HG02981 (cell line): Measurements from ENCODE around the gene FBXL17.
A peak's percentile ranks its signal among the peaks of the same experiment; 100 is the strongest.
"Not testable (repeated sequence)": the region's sequence is repeated elsewhere in the genome, so short reads cannot be mapped to it uniquely, and the experiment has no call there.

Experiments
- ATAC-seq: cut with Tn5 transposase; IDR thresholded peaks from one replicate; pipeline ENCODE4 v1.9.1; 2021; ENCODE audit warnings: mild to moderate bottlenecking, moderate library complexity; ENCODE audit not compliant: unreplicated experiment

Gene FBXL17

GRCh38 chr5:108168915-108169314, 213.0 kb downstream of the FBXL17 start:
- no peak for ATAC-seq

- ATAC-seq: no peak
Observed at GRCh38 chr5:108167174-108167573, 214.7 kb downstream of the FBXL17 start.

- ATAC-seq: no peak
Observed at GRCh38 chr5:108164574-108164973, 217.3 kb downstream of the FBXL17 start.

GRCh38 chr5:108152854-108153253, 229.0 kb downstream of the FBXL17 start:
- ATAC-seq: not testable (repeated sequence)

GRCh38 chr5:108149369-108149768, 232.5 kb downstream of the FBXL17 start:
- ATAC-seq: no peak

- ATAC-seq: peak; percentile 88
Observed at GRCh38 chr5:108148715-108149139, 233.2 kb downstream of the FBXL17 start.

GRCh38 chr5:108146222-108146621, 235.7 kb downstream of the FBXL17 start:
- ATAC-seq: no peak

GRCh38 chr5:108145351-108145750, 236.5 kb downstream of the FBXL17 start:
- no peak for ATAC-seq

GRCh38 chr5:108144332-108144731, 237.6 kb downstream of the FBXL17 start:
- no peak for ATAC-seq

- no peak for ATAC-seq
Observed at GRCh38 chr5:108143581-108143980, 238.3 kb downstream of the FBXL17 start.

- ATAC-seq: no peak
Observed at GRCh38 chr5:108141676-108142075, 240.2 kb downstream of the FBXL17 start.

- no peak for ATAC-seq
Observed at GRCh38 chr5:108136493-108136892, 245.4 kb downstream of the FBXL17 start.

GRCh38 chr5:108129129-108129528, 252.8 kb downstream of the FBXL17 start:
- no peak for ATAC-seq

GRCh38 chr5:108125771-108126511, 256.0 kb downstream of the FBXL17 start:
- ATAC-seq: no peak

- no peak for ATAC-seq
Observed at GRCh38 chr5:108124596-108124995, 257.3 kb downstream of the FBXL17 start.

GRCh38 chr5:108122702-108123101, 259.2 kb downstream of the FBXL17 start:
- ATAC-seq: no peak

GRCh38 chr5:108118813-108119514, 262.9 kb downstream of the FBXL17 start:
- no peak for ATAC-seq

- no peak for ATAC-seq
Observed at GRCh38 chr5:108115673-108116072, 266.2 kb downstream of the FBXL17 start.

- no peak for ATAC-seq
Observed at GRCh38 chr5:108113950-108114349, 267.9 kb downstream of the FBXL17 start.

- no peak for ATAC-seq
Observed at GRCh38 chr5:108111736-108112135, 270.2 kb downstream of the FBXL17 start.

GRCh38 chr5:108109059-108109458, 272.8 kb downstream of the FBXL17 start:
- no peak for ATAC-seq

GRCh38 chr5:108104448-108104847, 277.4 kb downstream of the FBXL17 start:
- no peak for ATAC-seq
